IMR-90 (cell line): ENCODE results near the gene TBXAS1. TPM values are rescaled to one million over a fixed set of nuclear protein-coding genes. Genes with fewer than 3 reads are reported as not detected.

Experiments used
- ATAC-seq: fragments of 200-7000 bp; cut with Tn5 transposase; 2 replicates; pipeline ENCODE4 v1.9.1; 2020; ENCODE audit warnings: low read depth, mild to moderate bottlenecking, moderate library complexity
- BruUV-seq: library from RNA; stranded (reverse); fragments of 400-500 nt; replicated peaks from 2 replicates; lab custom pipeline; 2021; lab: Mats Ljungman, UMichigan
- CTCF ChIA-PET: fragments of 300-600 bp; formaldehyde crosslinking; extraction: SDS; loops from one replicate; lab custom pipeline; 2021; ENCODE audit warnings: antibody characterized with exemption; lab: Yijun Ruan, JAX
- POLR2A ChIA-PET: fragments of 300-600 bp; sonication (Branson Sonifier 250); formaldehyde crosslinking; loops from one replicate; lab custom pipeline; 2022; ENCODE audit warnings: antibody characterized with exemption; ENCODE audit not compliant: unreplicated experiment; lab: Charles Lee
- DNase-seq: peaks from one replicate; pipeline ENCODE4 v3.0.0; 2013
- H2AFZ ChIP-seq: replicated peaks from 2 replicates; pipeline ENCODE3; 2013; ENCODE audit warnings: low read length, mild to moderate bottlenecking; ENCODE audit not compliant: poor library complexity
- H2AK5ac ChIP-seq: 2 replicates; pipeline ENCODE4 v1.6.1; 2013; ENCODE audit warnings: low read depth, low read length, inconsistent platforms
- H2AK9ac ChIP-seq: replicated peaks from 2 replicates; pipeline ENCODE3; 2013; ENCODE audit warnings: mild to moderate bottlenecking, low read depth, low read length, moderate library complexity; ENCODE audit not compliant: poor library complexity
- H2BK120ac ChIP-seq: 2 replicates; pipeline ENCODE4 v1.6.1; 2013; ENCODE audit warnings: low read depth, low read length, inconsistent platforms
- H2BK15ac ChIP-seq: 3 replicates; pipeline ENCODE4 v1.6.1; 2013; ENCODE audit warnings: low read depth, low read length, inconsistent platforms
- H2BK20ac ChIP-seq: 2 replicates; pipeline ENCODE4 v1.6.1; 2013; ENCODE audit warnings: low read depth, mild to moderate bottlenecking, inconsistent platforms, low read length, moderate library complexity
- H2BK5ac ChIP-seq: 2 replicates; pipeline ENCODE4 v1.6.1; 2013; ENCODE audit warnings: mild to moderate bottlenecking, low read depth, low read length, inconsistent platforms; ENCODE audit not compliant: poor library complexity, severe bottlenecking
- H3K14ac ChIP-seq: replicated peaks from 2 replicates; pipeline ENCODE4 v1.6.1; 2013; ENCODE audit warnings: low read depth, low read length, inconsistent platforms
- H3K18ac ChIP-seq: 2 replicates; pipeline ENCODE4 v1.6.1; 2013; ENCODE audit warnings: low read depth, low read length, control low read depth
- H3K23ac ChIP-seq: 2 replicates; pipeline ENCODE4 v1.6.1; 2013; ENCODE audit warnings: low read depth, low read length, inconsistent platforms
- H3K27ac ChIP-seq: 2 replicates; pipeline ENCODE4 v1.5.1; 2013; ENCODE audit warnings: mild to moderate bottlenecking, control low read depth, low read length; ENCODE audit not compliant: insufficient read depth
- H3K27me3 ChIP-seq: 2 replicates; pipeline ENCODE4 v1.6.1; 2013; ENCODE audit warnings: low read length; ENCODE audit not compliant: control insufficient read depth, insufficient read depth
- H3K36me3 ChIP-seq: 2 replicates; pipeline ENCODE4 v1.6.1; 2013; ENCODE audit warnings: low read length, mixed read lengths; ENCODE audit not compliant: control insufficient read depth, insufficient read depth
- H3K4ac ChIP-seq: 2 replicates; pipeline ENCODE4 v1.6.1; 2013; ENCODE audit warnings: low read depth, low read length, inconsistent platforms
- H3K4me1 ChIP-seq: 2 replicates; pipeline ENCODE4 v1.6.1; 2013; ENCODE audit warnings: low read length, mixed read lengths; ENCODE audit not compliant: control insufficient read depth, insufficient read depth
- H3K4me2 ChIP-seq: 2 replicates; pipeline ENCODE4 v1.6.1; 2013; ENCODE audit warnings: low read depth, mild to moderate bottlenecking, control low read depth, low read length, moderate library complexity
- H3K4me3 ChIP-seq: 2 replicates; pipeline ENCODE4 v1.5.1; 2013; ENCODE audit warnings: low read depth, mild to moderate bottlenecking, control low read depth, low read length, moderate library complexity; ENCODE audit not compliant: insufficient read depth
- H3K56ac ChIP-seq: 2 replicates; pipeline ENCODE4 v1.6.1; 2013; ENCODE audit warnings: low read length, inconsistent platforms; ENCODE audit not compliant: insufficient read depth; ENCODE audit errors: extremely low read depth
- H3K79me1 ChIP-seq, 2 experiments: 2 replicates each; pipeline ENCODE4 v1.6.1; 2013; ENCODE audit warnings: low read length in 2 of 2, inconsistent platforms in 1 of 2, low read depth in 1 of 2
- H3K9ac ChIP-seq: 2 replicates; pipeline ENCODE4 v1.6.1; 2013; ENCODE audit warnings: low read depth, low read length, control low read depth
- H3K9me1 ChIP-seq: 2 replicates; pipeline ENCODE4 v1.6.1; 2013; ENCODE audit warnings: low read length, inconsistent platforms; ENCODE audit not compliant: insufficient read depth
- H3K9me3 ChIP-seq: 2 replicates; pipeline ENCODE4 v1.6.1; 2013; ENCODE audit warnings: low read length; ENCODE audit not compliant: control insufficient read depth, insufficient read depth
- H4K20me1 ChIP-seq: 2 replicates; pipeline ENCODE4 v1.6.1; 2013; ENCODE audit warnings: low read length, inconsistent platforms; ENCODE audit not compliant: insufficient read depth
- H4K5ac ChIP-seq: 2 replicates; pipeline ENCODE4 v1.6.1; 2013; ENCODE audit warnings: mild to moderate bottlenecking, low read depth, low read length, control low read depth
- H4K8ac ChIP-seq, 2 experiments: 2 replicates each; pipeline ENCODE4 v1.6.1; 2013; ENCODE audit warnings: low read depth in 2 of 2, low read length in 2 of 2, control low read depth in 1 of 2, inconsistent platforms in 1 of 2
- H4K91ac ChIP-seq: 2 replicates; pipeline ENCODE4 v1.6.1; 2013; ENCODE audit warnings: low read depth, low read length, inconsistent platforms; ENCODE audit not compliant: insufficient read depth
- BHLHE40 ChIP-seq: fragments of 150-350 bp; IDR thresholded peaks from 2 replicates; pipeline ENCODE4 v1.6.1; 2016; ENCODE audit warnings: mild to moderate bottlenecking, low read depth, low read length
- CTCF ChIP-seq: conservative IDR thresholded peaks from 2 replicates; pipeline ENCODE4 v1.5.1; 2012; ENCODE audit warnings: mild to moderate bottlenecking, low read depth, low read length, improper control_type of control experiment
- ELK1 ChIP-seq: fragments of 150-350 bp; IDR thresholded peaks from 2 replicates; pipeline ENCODE4 v1.6.1; 2016; ENCODE audit warnings: low read depth, mild to moderate bottlenecking, low read length, moderate library complexity, borderline replicate concordance
- FOS ChIP-seq: fragments of 150-350 bp; IDR thresholded peaks from 2 replicates; pipeline ENCODE4 v1.6.1; 2016; ENCODE audit warnings: low read depth, low read length
- MAZ ChIP-seq: IDR thresholded peaks from 2 replicates; pipeline ENCODE4 v1.6.1; 2012; ENCODE audit warnings: low read depth, mild to moderate bottlenecking, low read length, improper control_type of control experiment, moderate library complexity, borderline replicate concordance
- POLR2A ChIP-seq: IDR thresholded peaks from 2 replicates; pipeline ENCODE4 v1.6.1; 2012; ENCODE audit warnings: mild to moderate bottlenecking, low read depth, low read length
- RAD21 ChIP-seq: IDR thresholded peaks from 2 replicates; pipeline ENCODE4 v1.6.1; 2012; ENCODE audit warnings: low read length, improper control_type of control experiment
- RFX5 ChIP-seq: IDR thresholded peaks from 2 replicates; pipeline ENCODE4 v1.8.0; 2012; ENCODE audit warnings: low read depth, mild to moderate bottlenecking, low read length, moderate library complexity
- WGBS, 2 experiments: methylation state at CpG; one replicate each; pipeline versions ENCODE4 v1.1.5 to v1.1.7; 2013; ENCODE audit warnings: missing lambda C conversion rate in 2 of 2; ENCODE audit not compliant: insufficient read length in 1 of 2; ENCODE audit errors: extremely low coverage in 2 of 2; 5-methylcytosine and 5-hydroxymethylcytosine counted together
- dilution Hi-C: fragments of 300-500 bp; cut with HindIII; formaldehyde crosslinking; loops from one replicate; pipeline ENCODE4 v1.14.3; 2018; ENCODE audit warnings: low sequenced_read_pairs; ENCODE audit not compliant: unreplicated experiment
- in situ Hi-C: fragments of 300-500 bp; cut with MboI; formaldehyde crosslinking; loops from 3 replicates; pipeline ENCODE4 v1.14.3; 2019; ENCODE audit warnings: low sequenced_read_pairs, inconsistent platforms, mixed read lengths
- intact Hi-C: fragments of 100-400 bp; cut with micrococcal nuclease; formaldehyde crosslinking; loops from 2 replicates; pipeline ENCODE4 v1.10.0; 2022
- polyA plus RNA-seq, 3 experiments: library from polyadenylated mRNA; depleted of rRNA; stranded (reverse); fragments of >200 nt; gene quantifications; 2 replicates each; pipeline ENCODE4 v1.2.3, GENCODE V29; 2012; ENCODE audit warnings: low replicate concordance in 1 of 3
- total RNA-seq: library from RNA; depleted of rRNA; stranded (reverse); fragments of >200 nt; gene quantifications from 2 replicates; pipeline ENCODE4 v1.2.3, GENCODE V29; 2012

TBXAS1 gene
- total and polyA plus RNA-seq, 2 of the 4 experiments (the other 2 are of a cell fraction) = 5.9 to 10.8 TPM

GRCh38 chr7:139804571-139804970 lies 24.5 kb upstream of the TBXAS1 start:
- Histone ChIP-seq H3K9me3 (peaks cover 2% of the 10 kb centered on the region; the same call in 1 of the 2 replicates), H3K27me3 (no peaks in the 10 kb centered on the region), H3K36me3 (peaks cover 2% of the 10 kb centered on the region; the same call in 1 of the 2 replicates), H2BK120ac (no peak overlapping the region), H4K20me1 (no peaks in the 10 kb centered on the region), H2BK15ac (no peak overlapping the region), H2AFZ (no peak overlapping the region), H3K18ac (no peak overlapping the region), H3K9ac (no peak overlapping the region), H2BK5ac (no peak overlapping the region), H3K56ac (no peak overlapping the region), H3K23ac (no peak overlapping the region), H3K9me1 (0 out of 2 replicates have a peak, but pooled peaks cover 3% of the 10 kb centered on the region), H3K4me3 (no peak overlapping the region), H3K4me2 (no peak overlapping the region), H4K8ac (no peak overlapping the region), H3K79me1 (no peaks in the 10 kb centered on the region), H3K4ac (no peak overlapping the region), H2AK5ac (no peak overlapping the region), H3K4me1 (peaks cover under 1% of the 10 kb centered on the region; the same call in 1 of the 2 replicates), H3K27ac (no peak overlapping the region), H4K91ac (no peak overlapping the region), H3K14ac (no peak overlapping the region), H2AK9ac (no peak overlapping the region), H2BK20ac (no peak overlapping the region), H4K5ac (no peak overlapping the region)
- ChIA-PET CTCF (no interaction called here), POLR2A (no interaction called here)
- in situ Hi-C loops = no loop called here
- ATAC-seq (no peak), DNase-seq (no peak)
- no TSS peak for BruUV-seq
- dilution Hi-C loops = no loop called here
- no CpG with 5 or more reads among the region's 1 CpG for WGBS, 2 experiments
- TF ChIP-seq POLR2A = no peak
- TF ChIP-seq RAD21 = no peak
- TF ChIP-seq BHLHE40 = no peak
- TF ChIP-seq FOS = no peak
- no peak for TF ChIP-seq RFX5
- TF ChIP-seq ELK1 = no peak
- TF ChIP-seq MAZ = no peak
- no peak for TF ChIP-seq CTCF
- intact Hi-C loops = no loop called here
